ENCODE measurements around the gene DBF4.

- TF ChIP-seq CTCF (IDR thresholded peaks at IDR 0.05) (no peak), POLR2A (IDR thresholded peaks at IDR 0.05) (no peak)
Measured at GRCh38 chr7:87948371-87948770, 72.1 kb downstream of the DBF4 start.

All from lower leg skin (tissue), 3 donors.